ENCODE results near the gene DNAJB8. TPM values are rescaled to one million over a fixed set of nuclear protein-coding genes. Genes with fewer than 3 reads are reported as not detected.

The DNAJB8 gene
- total RNA-seq = not detected in 2 replicates

GRCh38 chr3:128466840-128467541, at the start of gene DNAJB8:
Gene DNAJB8 (minus strand): TSS chr3:128466890. CDS start chr3:128463245, 3,645 bp downstream.

GRCh38 chr3:128492671-128493569, 26.2 kb upstream of the DNAJB8 start, which contains the start of gene GATA2:
Gene GATA2 (minus strand): TSS chr3:128493201. CDS start chr3:128487031, 6,170 bp downstream.

Other genes with a start within 250 kb of the DNAJB8 start
- 0.97 and 1.2 TPM in 2 replicates for gene GATA2, start 26.3 kb upstream of the DNAJB8 start, total RNA-seq
- 403 and 438 TPM in 2 replicates for gene RPN1, start 183.9 kb upstream of the DNAJB8 start, total RNA-seq

Measured in hair follicle dermal papilla cell (primary cell).